Stomach smooth muscle (tissue), 2 donors: ENCODE measurements around the gene CCR3.

Source experiments
- H3K27ac ChIP-seq: one replicate; pipeline ENCODE4 v1.7.0; 2013; ENCODE audit warnings: mild to moderate bottlenecking, low read length, inconsistent platforms
- H3K27me3 ChIP-seq, 2 donors: one replicate each; pipeline ENCODE4 v1.7.0; 2013; ENCODE audit warnings: low read length in 2 of 2; ENCODE audit not compliant: insufficient read depth in 2 of 2, control insufficient read depth in 1 of 2
- H3K36me3 ChIP-seq, 2 donors: one replicate each; pipeline ENCODE4 v1.7.0; 2013; ENCODE audit warnings: low read length in 2 of 2; ENCODE audit not compliant: control insufficient read depth in 2 of 2, insufficient read depth in 2 of 2
- H3K4me1 ChIP-seq: one replicate; pipeline ENCODE4 v1.7.0; 2013; ENCODE audit warnings: low read length; ENCODE audit not compliant: control insufficient read depth, insufficient read depth
- H3K4me3 ChIP-seq, 2 donors: one replicate each; pipeline ENCODE4 v1.7.0; 2013; ENCODE audit warnings: low read length in 2 of 2
- H3K9ac ChIP-seq, 2 donors: one replicate each; pipeline ENCODE4 v1.7.0; 2013; ENCODE audit warnings: low read length in 2 of 2, mild to moderate bottlenecking in 1 of 2
- H3K9me3 ChIP-seq, 2 donors: one replicate each; pipeline ENCODE4 v1.7.0; 2013; ENCODE audit warnings: low read length in 2 of 2; ENCODE audit not compliant: control insufficient read depth in 2 of 2
- donor health status: healthy.
- donor health status: Pancreatic carcinoma.

The CCR3 gene

DNA sequence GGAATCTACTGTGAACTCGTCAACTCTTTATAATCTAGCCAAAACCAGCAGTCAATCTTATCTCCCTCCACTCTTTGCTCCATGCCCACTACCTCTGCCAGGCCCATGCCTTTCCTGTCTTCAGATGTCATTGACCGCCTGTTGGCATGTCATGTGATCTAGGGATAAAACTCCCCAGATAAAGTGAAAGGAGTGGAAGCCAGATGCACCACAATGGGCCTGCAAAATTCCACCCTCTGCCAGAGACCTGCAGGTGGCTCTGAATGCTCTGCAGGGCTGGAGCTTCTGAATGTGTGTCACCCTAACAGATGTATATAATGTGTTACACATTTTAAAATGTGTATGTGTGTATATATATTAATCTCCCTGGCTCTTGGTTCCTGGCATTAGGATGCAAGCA lies 2.3 kb upstream of the CCR3 start:
- no peak overlapping the region for H3K27ac ChIP-seq
- H3K9ac ChIP-seq = no peak overlapping the region
- H3K9me3 ChIP-seq = no peaks in the 10 kb centered on the region
- H3K36me3 ChIP-seq = no peaks in the 10 kb centered on the region
- H3K4me3 ChIP-seq = no peak overlapping the region
- H3K4me1 ChIP-seq = no peaks in the 10 kb centered on the region
- peaks cover 0 to 2% of the 10 kb centered on the region in 2 donors for H3K27me3 ChIP-seq

GRCh38 chr3:46243560-46243959 lies 1.3 kb downstream of the CCR3 start:
- no peak overlapping the region for H3K9ac ChIP-seq
- no peaks in the 10 kb centered on the region for H3K4me1 ChIP-seq
- no peak overlapping the region for H3K27ac ChIP-seq
- H3K27me3 ChIP-seq = no peaks in the 10 kb centered on the region
- no peak overlapping the region for H3K4me3 ChIP-seq
- H3K36me3 ChIP-seq = no peaks in the 10 kb centered on the region
- no peaks in the 10 kb centered on the region for H3K9me3 ChIP-seq

- no peaks in the 10 kb centered on the region for H3K4me1 ChIP-seq
- H3K9me3 ChIP-seq = no peaks in the 10 kb centered on the region
- H3K36me3 ChIP-seq = no peaks in the 10 kb centered on the region
- no peaks in the 10 kb centered on the region for H3K27me3 ChIP-seq
- no peak overlapping the region for H3K4me3 ChIP-seq
- no peak overlapping the region for H3K27ac ChIP-seq
- H3K9ac ChIP-seq = no peak overlapping the region
Measured at GRCh38 chr3:46245146-46245545, 2.9 kb downstream of the CCR3 start.

DNA sequence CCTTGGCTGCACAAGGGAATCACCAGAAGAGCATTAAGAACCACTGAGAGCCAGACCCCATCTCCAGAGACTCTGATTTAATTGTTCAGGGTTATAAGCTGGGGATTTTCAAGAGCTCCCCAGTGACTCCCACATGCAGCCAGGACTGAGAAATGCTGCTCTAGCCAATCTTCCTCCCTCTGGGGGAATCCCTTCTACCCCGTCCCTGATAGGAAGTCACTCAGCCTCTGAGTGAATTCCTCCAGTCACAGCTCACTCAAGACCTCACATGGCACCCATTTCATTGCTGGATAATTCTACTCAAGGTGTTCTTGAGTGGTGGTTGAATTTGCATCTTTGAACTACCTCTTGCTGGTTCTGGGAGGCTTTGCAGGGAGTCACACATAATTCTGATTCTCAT lies 10.7 kb downstream of the CCR3 start:
- no peaks in the 10 kb centered on the region for H3K4me1 ChIP-seq
- no peaks in the 10 kb centered on the region for H3K36me3 ChIP-seq

GRCh38 chr3:46258525-46258924 lies 16.3 kb downstream of the CCR3 start:
- Histone ChIP-seq H3K36me3 (no peaks in the 10 kb centered on the region), H3K27ac (no peak overlapping the region), H3K9me3 (no peaks in the 10 kb centered on the region), H3K4me3 (no peak overlapping the region), H3K27me3 (no peaks in the 10 kb centered on the region), H3K4me1 (no peaks in the 10 kb centered on the region), H3K9ac (no peak overlapping the region)

More for the DNA sequence above, 10.7 kb downstream of the CCR3 start:
- Histone ChIP-seq H3K9me3 (no peaks in the 10 kb centered on the region), H3K27me3 (no peaks in the 10 kb centered on the region), H3K9ac (no peak overlapping the region), H3K27ac (no peak overlapping the region), H3K4me3 (no peak overlapping the region)

- Histone ChIP-seq H3K36me3 (no peaks in the 10 kb centered on the region), H3K9me3 (no peaks in the 10 kb centered on the region), H3K4me3 (no peak overlapping the region), H3K27me3 (no peaks in the 10 kb centered on the region), H3K27ac (no peak overlapping the region), H3K9ac (no peak overlapping the region), H3K4me1 (no peaks in the 10 kb centered on the region)
Measured at GRCh38 chr3:46261926-46262594, 19.8 kb downstream of the CCR3 start.

DNA sequence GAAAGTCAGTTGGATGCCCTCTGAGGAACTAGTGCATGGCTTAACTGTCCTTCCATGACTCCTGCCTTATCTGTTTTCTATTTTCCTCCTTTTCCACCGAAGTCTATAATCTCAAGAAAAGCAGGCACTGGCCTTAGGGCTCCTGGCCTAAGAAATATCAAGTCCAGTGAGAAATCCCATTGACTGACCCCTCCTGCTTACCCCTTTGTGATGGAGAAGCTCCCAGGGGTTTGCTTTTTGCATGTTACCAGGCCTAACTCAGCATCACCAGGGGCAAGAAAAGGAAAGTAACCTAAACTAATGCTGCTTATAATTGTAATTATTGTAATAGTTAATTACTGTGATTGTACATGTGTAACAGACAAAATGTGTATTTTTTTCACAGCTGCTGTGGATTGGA lies 21.7 kb downstream of the CCR3 start:
- Histone ChIP-seq H3K4me3 (no peak overlapping the region), H3K27ac (no peak overlapping the region), H3K27me3 (no peaks in the 10 kb centered on the region), H3K36me3 (no peaks in the 10 kb centered on the region), H3K9me3 (no peaks in the 10 kb centered on the region), H3K4me1 (no peaks in the 10 kb centered on the region), H3K9ac (no peak overlapping the region)

DNA sequence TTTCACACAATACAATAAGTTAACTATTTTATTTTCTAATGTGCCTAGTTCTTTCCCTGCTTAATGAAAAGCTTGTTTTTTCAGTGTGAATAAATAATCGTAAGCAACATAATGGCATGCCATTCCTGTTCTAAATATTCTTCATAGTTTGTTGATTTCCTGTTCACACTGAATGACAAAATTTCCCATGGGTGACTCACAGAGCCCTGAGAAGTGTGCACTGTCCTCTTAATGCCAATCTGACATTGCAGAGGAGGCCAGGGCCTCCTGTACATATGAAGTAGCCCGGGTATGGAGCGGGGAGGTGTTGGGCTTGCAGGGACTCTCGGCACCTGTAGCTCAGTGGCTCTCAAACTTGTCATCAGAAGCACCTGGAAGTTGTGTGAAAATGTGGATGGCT lies 24.3 kb downstream of the CCR3 start:
- no peaks in the 10 kb centered on the region for H3K36me3 ChIP-seq
- no peak overlapping the region for H3K4me3 ChIP-seq
- peaks cover 0 to 5% of the 10 kb centered on the region in 2 donors for H3K9me3 ChIP-seq
- no peak overlapping the region for H3K9ac ChIP-seq
- H3K4me1 ChIP-seq = no peaks in the 10 kb centered on the region
- H3K27ac ChIP-seq = no peak overlapping the region
- no peaks in the 10 kb centered on the region for H3K27me3 ChIP-seq

- Histone ChIP-seq H3K4me1 (no peaks in the 10 kb centered on the region), H3K4me3 (no peak overlapping the region), H3K27me3 (no peaks in the 10 kb centered on the region), H3K9ac (no peak overlapping the region), H3K36me3 (no peaks in the 10 kb centered on the region), H3K27ac (no peak overlapping the region), H3K9me3 (peaks cover 0 to 5% of the 10 kb centered on the region in 2 donors)
Measured at GRCh38 chr3:46269556-46269955, 27.3 kb downstream of the CCR3 start.

GRCh38 chr3:46270474-46270873 lies 28.2 kb downstream of the CCR3 start:
- Histone ChIP-seq H3K27ac (no peak overlapping the region), H3K9ac (no peak overlapping the region), H3K4me3 (no peak overlapping the region), H3K4me1 (no peaks in the 10 kb centered on the region), H3K9me3 (peaks cover 0 to 5% of the 10 kb centered on the region in 2 donors), H3K27me3 (no peaks in the 10 kb centered on the region), H3K36me3 (no peaks in the 10 kb centered on the region)

DNA sequence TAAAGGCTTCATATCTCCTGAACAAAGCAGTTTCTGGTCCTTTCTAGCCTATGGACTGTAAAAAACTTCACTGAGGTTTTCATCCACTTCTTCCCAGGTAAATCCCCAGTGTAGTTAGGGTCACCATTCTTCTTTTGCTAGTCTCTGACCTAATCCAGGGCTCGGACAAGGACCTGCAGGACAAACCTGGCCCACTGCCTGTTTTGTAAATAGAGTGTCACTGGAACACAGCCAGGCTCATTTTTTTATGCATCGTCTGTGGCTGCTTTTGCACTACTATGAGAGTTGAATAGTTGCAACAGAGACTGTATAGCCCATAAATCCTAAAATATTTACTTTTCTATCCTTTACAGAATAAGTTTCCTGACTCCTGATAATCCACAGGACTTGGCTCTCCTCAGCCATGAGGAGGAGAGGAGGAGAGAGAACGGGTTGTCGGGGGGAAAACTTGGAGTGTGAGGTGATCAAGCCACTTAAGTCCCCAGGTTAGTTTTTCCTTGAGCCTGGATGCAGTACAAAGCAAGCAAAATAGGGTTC lies 29.0 kb downstream of the CCR3 start:
- H3K9me3 ChIP-seq = peaks cover 0 to 5% of the 10 kb centered on the region in 2 donors
- no peaks in the 10 kb centered on the region for H3K36me3 ChIP-seq
- no peak overlapping the region for H3K27ac ChIP-seq
- H3K9ac ChIP-seq = no peak overlapping the region
- H3K4me1 ChIP-seq = no peaks in the 10 kb centered on the region
- H3K4me3 ChIP-seq = no peak overlapping the region
- no peaks in the 10 kb centered on the region for H3K27me3 ChIP-seq
